ENCODE measurements around the gene SYCP2. TPM values are rescaled to one million over a fixed set of nuclear protein-coding genes. Genes with fewer than 3 reads are reported as not detected.

The SYCP2 gene
- total RNA-seq, 1 donor from 2014 or later = 0.88 TPM

DNA sequence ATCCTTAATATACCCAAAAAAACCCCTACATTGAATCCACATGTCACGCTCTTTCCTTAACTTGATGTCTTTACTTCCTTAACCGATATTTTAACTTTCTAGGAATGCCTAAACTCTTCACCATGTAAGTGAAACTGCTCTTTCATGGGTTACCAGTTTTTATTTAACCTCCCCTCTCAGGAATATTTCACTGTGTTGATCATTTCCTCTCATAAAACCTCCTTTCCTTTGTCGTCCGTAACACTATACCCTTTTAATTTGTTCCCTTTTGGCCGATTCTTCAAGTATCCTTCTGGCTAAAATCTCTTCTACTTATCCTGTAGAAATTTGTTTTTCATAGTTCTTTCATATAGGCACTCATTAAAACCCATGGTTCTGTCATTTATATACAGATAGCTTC, 24.6 kb downstream of the SYCP2 start:
- no peaks in the 10 kb centered on the region for H3K9me3 Mint-ChIP-seq
- Histone ChIP-seq H3K27ac (no peak overlapping the region), H3K4me1 (no peaks in the 10 kb centered on the region), H3K4me3 (no peak overlapping the region), H3K79me2 (ENCODE audit: low read depth) (no peaks in the 10 kb centered on the region), H2AFZ (replicated peaks) (no peak overlapping the region), H3F3A (ENCODE audit: low read depth) (no peaks in the 10 kb centered on the region), H3K36me3 (no peaks in the 10 kb centered on the region), H3K9me3 (ENCODE audit: low read depth) (no peaks in the 10 kb centered on the region), H3K4me2 (no peak overlapping the region), H3K9ac (no peak overlapping the region), H3K27me3 (peaks cover 87% of the 10 kb centered on the region), H4K20me1 (ENCODE audit: low read depth) (no peaks in the 10 kb centered on the region)
- H3K4me3 Mint-ChIP-seq = no peak overlapping the region
- H3K4me1 Mint-ChIP-seq = no peaks in the 10 kb centered on the region
- TF ChIP-seq EZH2phosphoT487 (IDR thresholded peaks at IDR 0.05) = no peak
- no peak for TF ChIP-seq CTCF (IDR thresholded peaks at IDR 0.05)
- TF ChIP-seq EZH2 (IDR thresholded peaks at IDR 0.05) = no peak
- no peak overlapping the region for H3K27ac Mint-ChIP-seq
- H3K27me3 Mint-ChIP-seq (ENCODE audit: insufficient read depth, low read depth) = no peaks in the 10 kb centered on the region
- no peaks in the 10 kb centered on the region for H3K36me3 Mint-ChIP-seq
- no peak for DNase-seq (ENCODE audit: low spot score)

GRCh38 chr20:59903621-59904020, 29.8 kb downstream of the SYCP2 start:
- no peaks in the 10 kb centered on the region for H4K20me1 ChIP-seq (ENCODE audit: low read depth)
- no peak overlapping the region for H3K4me2 ChIP-seq
- no peaks in the 10 kb centered on the region for H3K79me2 ChIP-seq (ENCODE audit: low read depth)
- DNase-seq (ENCODE audit: low spot score) = no peak
- Mint-ChIP-seq H3K4me1 (no peaks in the 10 kb centered on the region), H3K27ac (no peak overlapping the region), H3K36me3 (no peaks in the 10 kb centered on the region), H3K4me3 (no peak overlapping the region), H3K27me3 (ENCODE audit: insufficient read depth, low read depth) (no peaks in the 10 kb centered on the region), H3K9me3 (no peaks in the 10 kb centered on the region)
- H3K36me3 ChIP-seq = no peaks in the 10 kb centered on the region
- H3K27ac ChIP-seq = no peak overlapping the region
- no peaks in the 10 kb centered on the region for H3K9me3 ChIP-seq (ENCODE audit: low read depth)
- peaks cover 92% of the 10 kb centered on the region for H3K27me3 ChIP-seq
- TF ChIP-seq EZH2 (IDR thresholded peaks at IDR 0.05) (no peak), CTCF (IDR thresholded peaks at IDR 0.05) (no peak), EZH2phosphoT487 (IDR thresholded peaks at IDR 0.05) (no peak)
- no peak overlapping the region for H3K4me3 ChIP-seq
- no peaks in the 10 kb centered on the region for H3K4me1 ChIP-seq
- H2AFZ ChIP-seq (replicated peaks) = no peak overlapping the region
- H3K9ac ChIP-seq = no peak overlapping the region
- no peaks in the 10 kb centered on the region for H3F3A ChIP-seq (ENCODE audit: low read depth)

DNA sequence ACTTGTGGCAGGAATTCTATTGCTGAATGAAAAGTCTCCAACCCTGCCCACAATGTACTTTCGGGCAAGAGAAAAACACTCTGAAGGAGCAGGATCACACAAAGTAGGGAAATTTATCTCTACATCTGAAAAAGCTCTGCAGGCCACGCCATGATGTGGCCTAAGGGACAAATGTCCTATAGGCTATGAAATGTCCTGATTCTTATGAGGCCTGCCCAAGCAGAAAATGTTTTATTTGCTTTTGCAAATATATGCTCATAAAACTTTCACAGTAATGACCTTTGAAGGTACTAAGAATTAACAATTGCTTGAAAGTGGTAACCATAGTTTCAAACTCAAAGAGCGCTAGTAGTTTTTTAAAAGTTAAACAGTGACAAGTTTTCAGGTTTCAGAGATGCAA, 31.0 kb downstream of the SYCP2 start:
- Mint-ChIP-seq H3K4me1 (no peaks in the 10 kb centered on the region), H3K9me3 (no peaks in the 10 kb centered on the region), H3K27ac (no peak overlapping the region), H3K4me3 (no peak overlapping the region), H3K27me3 (ENCODE audit: insufficient read depth, low read depth) (no peaks in the 10 kb centered on the region), H3K36me3 (no peaks in the 10 kb centered on the region)
- no peak overlapping the region for H2AFZ ChIP-seq (replicated peaks)
- H3K27ac ChIP-seq = no peak overlapping the region
- DNase-seq (ENCODE audit: low spot score) = no peak
- peaks cover 89% of the 10 kb centered on the region for H3K27me3 ChIP-seq
- no peaks in the 10 kb centered on the region for H3K36me3 ChIP-seq
- no peaks in the 10 kb centered on the region for H3K79me2 ChIP-seq (ENCODE audit: low read depth)
- H3K9ac ChIP-seq = no peak overlapping the region
- H3K9me3 ChIP-seq (ENCODE audit: low read depth) = no peaks in the 10 kb centered on the region
- H4K20me1 ChIP-seq (ENCODE audit: low read depth) = no peaks in the 10 kb centered on the region
- H3F3A ChIP-seq (ENCODE audit: low read depth) = no peaks in the 10 kb centered on the region
- no peaks in the 10 kb centered on the region for H3K4me1 ChIP-seq
- H3K4me2 ChIP-seq = no peak overlapping the region
- H3K4me3 ChIP-seq = no peak overlapping the region
- no peak for TF ChIP-seq EZH2phosphoT487 (IDR thresholded peaks at IDR 0.05)
- TF ChIP-seq EZH2 (IDR thresholded peaks at IDR 0.05) = no peak
- TF ChIP-seq CTCF (IDR thresholded peaks at IDR 0.05) = no peak

Data from neural progenitor cell (in vitro differentiated cells).